ENCODE measurements around the gene ACKR3.

Gene ACKR3

DNA sequence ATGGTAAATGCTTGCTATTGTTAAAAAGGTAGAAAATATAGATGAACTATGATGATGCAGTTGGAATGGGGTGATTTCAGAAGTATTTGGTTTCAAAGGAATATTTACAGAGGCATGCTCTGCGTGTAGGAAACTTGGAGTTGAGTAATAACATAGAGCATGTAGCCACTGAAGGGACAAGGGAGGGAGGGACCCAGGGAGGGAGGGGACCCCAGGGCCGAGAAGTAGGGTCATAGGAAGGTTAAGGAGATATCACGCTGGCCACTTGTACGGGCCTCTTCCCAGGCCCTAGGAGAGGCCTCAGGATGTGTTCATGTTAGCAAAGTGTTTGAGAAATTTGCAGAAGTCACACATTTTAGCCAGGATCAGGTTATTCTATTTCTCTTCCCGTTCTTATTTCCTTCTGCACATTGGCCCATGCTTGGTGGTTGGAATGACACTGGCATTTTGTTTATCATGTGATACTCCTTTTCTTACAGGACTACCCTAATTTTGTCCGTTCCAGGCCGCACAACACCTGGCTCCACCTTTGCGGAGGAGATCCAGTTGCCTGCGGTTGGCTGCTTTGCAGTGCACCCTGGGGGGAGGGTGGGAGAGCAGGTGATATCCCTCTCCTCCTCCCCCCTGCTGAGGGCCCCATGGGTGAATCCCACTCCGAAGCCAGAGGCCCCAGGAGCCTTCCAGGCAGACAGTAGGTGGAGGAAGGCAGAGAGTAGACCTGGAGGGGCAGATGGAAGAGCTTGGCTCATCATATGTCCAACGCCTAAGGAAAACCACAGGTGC is 16.9 kb upstream of the ACKR3 start:
- no peak for DNase-seq (ENCODE audit: low read depth in 1 of 2, low spot score in 1 of 2)
- H3K27ac ChIP-seq (replicated peaks) = no peak overlapping the region
- H3K4me3 ChIP-seq (replicated peaks; ENCODE audit: insufficient read depth, low read length) = no peak overlapping the region
- TF ChIP-seq, protein P1, sequence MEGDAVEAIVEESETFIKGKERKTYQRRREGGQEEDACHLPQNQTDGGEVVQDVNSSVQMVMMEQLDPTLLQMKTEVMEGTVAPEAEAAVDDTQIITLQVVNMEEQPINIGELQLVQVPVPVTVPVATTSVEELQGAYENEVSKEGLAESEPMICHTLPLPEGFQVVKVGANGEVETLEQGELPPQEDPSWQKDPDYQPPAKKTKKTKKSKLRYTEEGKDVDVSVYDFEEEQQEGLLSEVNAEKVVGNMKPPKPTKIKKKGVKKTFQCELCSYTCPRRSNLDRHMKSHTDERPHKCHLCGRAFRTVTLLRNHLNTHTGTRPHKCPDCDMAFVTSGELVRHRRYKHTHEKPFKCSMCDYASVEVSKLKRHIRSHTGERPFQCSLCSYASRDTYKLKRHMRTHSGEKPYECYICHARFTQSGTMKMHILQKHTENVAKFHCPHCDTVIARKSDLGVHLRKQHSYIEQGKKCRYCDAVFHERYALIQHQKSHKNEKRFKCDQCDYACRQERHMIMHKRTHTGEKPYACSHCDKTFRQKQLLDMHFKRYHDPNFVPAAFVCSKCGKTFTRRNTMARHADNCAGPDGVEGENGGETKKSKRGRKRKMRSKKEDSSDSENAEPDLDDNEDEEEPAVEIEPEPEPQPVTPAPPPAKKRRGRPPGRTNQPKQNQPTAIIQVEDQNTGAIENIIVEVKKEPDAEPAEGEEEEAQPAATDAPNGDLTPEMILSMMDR (IDR thresholded peaks at IDR 0.05; ENCODE audit: insufficient read depth, low read length) = no peak
- no peak for TF ChIP-seq SPI1 (IDR thresholded peaks at IDR 0.05; ENCODE audit: borderline replicate concordance, low read depth)
- TF ChIP-seq, protein P2, sequence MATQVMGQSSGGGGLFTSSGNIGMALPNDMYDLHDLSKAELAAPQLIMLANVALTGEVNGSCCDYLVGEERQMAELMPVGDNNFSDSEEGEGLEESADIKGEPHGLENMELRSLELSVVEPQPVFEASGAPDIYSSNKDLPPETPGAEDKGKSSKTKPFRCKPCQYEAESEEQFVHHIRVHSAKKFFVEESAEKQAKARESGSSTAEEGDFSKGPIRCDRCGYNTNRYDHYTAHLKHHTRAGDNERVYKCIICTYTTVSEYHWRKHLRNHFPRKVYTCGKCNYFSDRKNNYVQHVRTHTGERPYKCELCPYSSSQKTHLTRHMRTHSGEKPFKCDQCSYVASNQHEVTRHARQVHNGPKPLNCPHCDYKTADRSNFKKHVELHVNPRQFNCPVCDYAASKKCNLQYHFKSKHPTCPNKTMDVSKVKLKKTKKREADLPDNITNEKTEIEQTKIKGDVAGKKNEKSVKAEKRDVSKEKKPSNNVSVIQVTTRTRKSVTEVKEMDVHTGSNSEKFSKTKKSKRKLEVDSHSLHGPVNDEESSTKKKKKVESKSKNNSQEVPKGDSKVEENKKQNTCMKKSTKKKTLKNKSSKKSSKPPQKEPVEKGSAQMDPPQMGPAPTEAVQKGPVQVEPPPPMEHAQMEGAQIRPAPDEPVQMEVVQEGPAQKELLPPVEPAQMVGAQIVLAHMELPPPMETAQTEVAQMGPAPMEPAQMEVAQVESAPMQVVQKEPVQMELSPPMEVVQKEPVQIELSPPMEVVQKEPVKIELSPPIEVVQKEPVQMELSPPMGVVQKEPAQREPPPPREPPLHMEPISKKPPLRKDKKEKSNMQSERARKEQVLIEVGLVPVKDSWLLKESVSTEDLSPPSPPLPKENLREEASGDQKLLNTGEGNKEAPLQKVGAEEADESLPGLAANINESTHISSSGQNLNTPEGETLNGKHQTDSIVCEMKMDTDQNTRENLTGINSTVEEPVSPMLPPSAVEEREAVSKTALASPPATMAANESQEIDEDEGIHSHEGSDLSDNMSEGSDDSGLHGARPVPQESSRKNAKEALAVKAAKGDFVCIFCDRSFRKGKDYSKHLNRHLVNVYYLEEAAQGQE (IDR thresholded peaks at IDR 0.05; ENCODE audit: insufficient replicate concordance, low read depth) = no peak
- no peak for TF ChIP-seq GABPA (IDR thresholded peaks at IDR 0.05; ENCODE audit: low read depth)
- TF ChIP-seq POLR2AphosphoS5 (IDR thresholded peaks at IDR 0.05; ENCODE audit: low read depth) = no peak
- no peaks in the 10 kb centered on the region for H3K27me3 ChIP-seq (ENCODE audit: insufficient read depth, poor library complexity, severe bottlenecking)

DNA sequence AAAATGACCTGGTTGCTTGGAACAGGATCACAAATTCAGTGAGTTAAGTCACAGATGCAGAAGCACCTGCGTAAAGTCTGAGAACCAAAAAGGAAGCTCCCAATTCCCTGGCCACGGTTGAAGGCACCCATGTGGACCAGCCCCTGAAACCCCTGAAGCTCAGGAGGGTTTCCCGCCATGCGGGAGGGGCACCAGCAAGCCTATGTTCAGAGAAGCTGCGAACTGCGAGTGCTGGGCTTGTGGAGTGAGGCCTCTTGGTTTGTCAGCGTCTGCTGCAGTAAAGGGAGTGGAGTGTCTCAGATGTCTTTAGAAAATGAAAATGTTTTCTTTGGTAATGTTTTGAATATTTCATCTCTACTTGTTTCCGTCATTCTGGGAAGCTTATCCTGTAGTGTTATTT is 16.1 kb upstream of the ACKR3 start:
- no peak for TF ChIP-seq GABPA (IDR thresholded peaks at IDR 0.05; ENCODE audit: low read depth)
- no peak for TF ChIP-seq POLR2AphosphoS5 (IDR thresholded peaks at IDR 0.05; ENCODE audit: low read depth)
- no peak for TF ChIP-seq SPI1 (IDR thresholded peaks at IDR 0.05; ENCODE audit: borderline replicate concordance, low read depth)
- TF ChIP-seq, protein P1 (IDR thresholded peaks at IDR 0.05; ENCODE audit: insufficient read depth, low read length) = no peak
- TF ChIP-seq, protein P2 (IDR thresholded peaks at IDR 0.05; ENCODE audit: insufficient replicate concordance, low read depth) = no peak
- no peak for DNase-seq (ENCODE audit: low read depth in 1 of 2, low spot score in 1 of 2)
- H3K4me3 ChIP-seq (replicated peaks; ENCODE audit: insufficient read depth, low read length) = no peak overlapping the region
- no peaks in the 10 kb centered on the region for H3K27me3 ChIP-seq (ENCODE audit: insufficient read depth, poor library complexity, severe bottlenecking)
- H3K27ac ChIP-seq (replicated peaks) = no peak overlapping the region

DNA sequence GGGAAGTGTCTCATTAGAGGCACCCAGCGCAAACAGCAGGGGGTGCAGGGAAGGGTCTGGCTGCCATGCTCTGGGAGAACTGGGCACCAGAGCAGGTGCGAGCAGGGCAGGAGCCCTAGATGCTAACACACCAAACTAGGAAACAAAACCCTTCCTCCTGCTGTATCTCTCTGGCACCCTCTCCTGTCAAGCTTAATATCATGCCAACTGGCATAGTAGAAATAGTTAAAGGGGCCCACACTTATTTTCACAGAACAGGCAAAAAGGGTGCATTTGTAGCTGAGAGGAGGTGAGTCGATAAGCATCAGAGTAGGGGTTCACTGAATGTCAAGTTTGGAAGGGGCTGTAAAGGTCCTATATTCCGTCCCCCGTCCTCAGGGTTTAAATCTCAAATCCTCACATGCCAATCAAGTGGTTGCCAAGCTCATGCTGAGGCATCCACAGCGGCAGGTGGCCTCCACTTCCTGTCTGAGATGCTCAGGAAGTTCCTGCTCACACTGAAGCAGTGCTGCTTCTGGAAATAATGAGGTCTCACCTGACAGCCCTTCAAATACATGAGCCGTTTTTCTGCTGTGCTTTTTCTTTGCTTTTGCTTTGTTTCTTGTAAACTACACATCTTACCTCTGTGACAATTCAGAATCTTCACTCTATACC is 14.9 kb upstream of the ACKR3 start:
- DNase-seq (ENCODE audit: low read depth in 1 of 2, low spot score in 1 of 2) = no peak
- Histone ChIP-seq H3K27ac (replicated peaks) (no peak overlapping the region), H3K4me3 (replicated peaks; ENCODE audit: insufficient read depth, low read length) (no peak overlapping the region), H3K27me3 (ENCODE audit: insufficient read depth, poor library complexity, severe bottlenecking) (no peaks in the 10 kb centered on the region)
- TF ChIP-seq SPI1 (IDR thresholded peaks at IDR 0.05; ENCODE audit: borderline replicate concordance, low read depth) (no peak), POLR2AphosphoS5 (IDR thresholded peaks at IDR 0.05; ENCODE audit: low read depth) (no peak), GABPA (IDR thresholded peaks at IDR 0.05; ENCODE audit: low read depth) (no peak)
- TF ChIP-seq, protein P2 (IDR thresholded peaks at IDR 0.05; ENCODE audit: insufficient replicate concordance, low read depth) = no peak
- TF ChIP-seq, protein P1 (IDR thresholded peaks at IDR 0.05; ENCODE audit: insufficient read depth, low read length) = no peak
